ENCODE measurements around the gene LENG8. TPM values are rescaled to one million over a fixed set of nuclear protein-coding genes. Genes with fewer than 3 reads are reported as not detected.
"Not testable (repeated sequence)": the region's sequence is repeated elsewhere in the genome, so short reads cannot be mapped to it uniquely, and the experiment has no call there.

LENG8 gene
- total RNA-seq, 1 donor from 2014 or later = 193 TPM

DNA sequence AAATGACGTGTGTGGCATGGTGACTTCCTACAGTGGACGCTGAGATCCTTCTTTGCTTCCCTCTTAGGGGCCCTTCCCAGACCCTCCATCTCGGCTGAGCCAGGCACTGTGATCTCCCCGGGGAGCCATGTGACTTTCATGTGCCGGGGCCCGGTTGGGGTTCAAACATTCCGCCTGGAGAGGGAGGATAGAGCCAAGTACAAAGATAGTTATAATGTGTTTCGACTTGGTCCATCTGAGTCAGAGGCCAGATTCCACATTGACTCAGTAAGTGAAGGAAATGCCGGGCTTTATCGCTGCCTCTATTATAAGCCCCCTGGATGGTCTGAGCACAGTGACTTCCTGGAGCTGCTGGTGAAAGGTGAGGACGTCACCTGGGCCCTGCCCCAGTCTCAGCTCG lies 58.8 kb downstream of the LENG8 start:
- DNase-seq (ENCODE audit: low read depth) (no peak), FAIRE-seq (no peak)
- Mint-ChIP-seq H3K4me1 (ENCODE audit: low read depth, unreplicated experiment) (no peaks in the 10 kb centered on the region), H3K27ac (ENCODE audit: unreplicated experiment) (no peak overlapping the region), H3K36me3 (ENCODE audit: low read depth, unreplicated experiment) (no peaks in the 10 kb centered on the region), H3K9me3 (ENCODE audit: unreplicated experiment) (peaks cover 17% of the 10 kb centered on the region), H3K27me3 (ENCODE audit: low read depth, unreplicated experiment) (peaks cover 1% of the 10 kb centered on the region), H3K4me3 (ENCODE audit: unreplicated experiment) (no peak overlapping the region)
- no peak for TF ChIP-seq EZH2 (IDR thresholded peaks at IDR 0.05; ENCODE audit: insufficient read depth, low read length)
- TF ChIP-seq, protein P1, sequence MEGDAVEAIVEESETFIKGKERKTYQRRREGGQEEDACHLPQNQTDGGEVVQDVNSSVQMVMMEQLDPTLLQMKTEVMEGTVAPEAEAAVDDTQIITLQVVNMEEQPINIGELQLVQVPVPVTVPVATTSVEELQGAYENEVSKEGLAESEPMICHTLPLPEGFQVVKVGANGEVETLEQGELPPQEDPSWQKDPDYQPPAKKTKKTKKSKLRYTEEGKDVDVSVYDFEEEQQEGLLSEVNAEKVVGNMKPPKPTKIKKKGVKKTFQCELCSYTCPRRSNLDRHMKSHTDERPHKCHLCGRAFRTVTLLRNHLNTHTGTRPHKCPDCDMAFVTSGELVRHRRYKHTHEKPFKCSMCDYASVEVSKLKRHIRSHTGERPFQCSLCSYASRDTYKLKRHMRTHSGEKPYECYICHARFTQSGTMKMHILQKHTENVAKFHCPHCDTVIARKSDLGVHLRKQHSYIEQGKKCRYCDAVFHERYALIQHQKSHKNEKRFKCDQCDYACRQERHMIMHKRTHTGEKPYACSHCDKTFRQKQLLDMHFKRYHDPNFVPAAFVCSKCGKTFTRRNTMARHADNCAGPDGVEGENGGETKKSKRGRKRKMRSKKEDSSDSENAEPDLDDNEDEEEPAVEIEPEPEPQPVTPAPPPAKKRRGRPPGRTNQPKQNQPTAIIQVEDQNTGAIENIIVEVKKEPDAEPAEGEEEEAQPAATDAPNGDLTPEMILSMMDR (IDR thresholded peaks at IDR 0.05; ENCODE audit: insufficient read depth, low read depth, low read length) = no peak
- Histone ChIP-seq H3K79me2 (ENCODE audit: insufficient read depth, low read length) (no peaks in the 10 kb centered on the region), H3K4me3 (ENCODE audit: insufficient read depth, low read depth, low read length) (no peak overlapping the region), H3K27ac (ENCODE audit: low read depth, low read length) (no peak overlapping the region), H3K4me2 (ENCODE audit: low read length) (no peak overlapping the region), H3K4me1 (ENCODE audit: insufficient read depth, low read length) (no peaks in the 10 kb centered on the region), H2AFZ (ENCODE audit: low read depth, low read length) (no peak overlapping the region), H3K27me3 (ENCODE audit: insufficient read depth, low read length) (no peaks in the 10 kb centered on the region), H4K20me1 (ENCODE audit: insufficient read depth, low read length) (no peaks in the 10 kb centered on the region), H3K9ac (ENCODE audit: low read length) (no peak overlapping the region), H3K9me3 (ENCODE audit: insufficient read depth, low read depth, low read length) (no peaks in the 10 kb centered on the region), H3K36me3 (ENCODE audit: insufficient read depth, low read length) (no peaks in the 10 kb centered on the region)

DNA sequence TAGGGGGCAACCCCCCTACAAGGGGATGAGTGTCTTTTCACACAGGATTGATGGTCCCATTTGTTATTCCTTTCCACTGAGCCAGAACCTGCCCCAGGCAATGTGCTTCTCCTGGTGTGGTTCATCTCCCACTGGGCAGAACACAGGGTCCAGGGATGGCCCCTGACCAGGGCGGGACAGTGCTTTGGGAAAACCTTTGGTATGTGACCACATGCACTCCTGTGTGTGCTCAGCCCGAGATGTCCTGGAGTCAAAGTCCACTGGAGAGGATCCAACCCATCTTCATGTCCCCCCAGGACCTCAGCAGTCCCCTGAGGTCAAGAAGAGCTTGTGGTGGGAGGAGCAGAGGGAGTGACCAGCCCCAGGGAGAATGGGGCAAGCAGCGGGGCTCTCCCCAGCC lies 59.5 kb downstream of the LENG8 start:
- H3K27me3 ChIP-seq (ENCODE audit: insufficient read depth, low read length); H3K27ac ChIP-seq (ENCODE audit: low read depth, low read length); H3K4me3 Mint-ChIP-seq (ENCODE audit: unreplicated experiment); H3K4me1 Mint-ChIP-seq (ENCODE audit: low read depth, unreplicated experiment); H3K36me3 ChIP-seq (ENCODE audit: insufficient read depth, low read length); H2AFZ ChIP-seq (ENCODE audit: low read depth, low read length); H4K20me1 ChIP-seq (ENCODE audit: insufficient read depth, low read length); H3K9ac ChIP-seq (ENCODE audit: low read length); H3K36me3 Mint-ChIP-seq (ENCODE audit: low read depth, unreplicated experiment); H3K9me3 ChIP-seq (ENCODE audit: insufficient read depth, low read depth, low read length); H3K27ac Mint-ChIP-seq (ENCODE audit: unreplicated experiment); DNase-seq (ENCODE audit: low read depth); H3K27me3 Mint-ChIP-seq (ENCODE audit: low read depth, unreplicated experiment); FAIRE-seq; H3K4me3 ChIP-seq (ENCODE audit: insufficient read depth, low read depth, low read length); H3K79me2 ChIP-seq (ENCODE audit: insufficient read depth, low read length); H3K4me1 ChIP-seq (ENCODE audit: insufficient read depth, low read length); H3K4me2 ChIP-seq (ENCODE audit: low read length): not testable (repeated sequence)
- H3K9me3 Mint-ChIP-seq (ENCODE audit: unreplicated experiment) = peaks cover 17% of the 10 kb centered on the region

DNA sequence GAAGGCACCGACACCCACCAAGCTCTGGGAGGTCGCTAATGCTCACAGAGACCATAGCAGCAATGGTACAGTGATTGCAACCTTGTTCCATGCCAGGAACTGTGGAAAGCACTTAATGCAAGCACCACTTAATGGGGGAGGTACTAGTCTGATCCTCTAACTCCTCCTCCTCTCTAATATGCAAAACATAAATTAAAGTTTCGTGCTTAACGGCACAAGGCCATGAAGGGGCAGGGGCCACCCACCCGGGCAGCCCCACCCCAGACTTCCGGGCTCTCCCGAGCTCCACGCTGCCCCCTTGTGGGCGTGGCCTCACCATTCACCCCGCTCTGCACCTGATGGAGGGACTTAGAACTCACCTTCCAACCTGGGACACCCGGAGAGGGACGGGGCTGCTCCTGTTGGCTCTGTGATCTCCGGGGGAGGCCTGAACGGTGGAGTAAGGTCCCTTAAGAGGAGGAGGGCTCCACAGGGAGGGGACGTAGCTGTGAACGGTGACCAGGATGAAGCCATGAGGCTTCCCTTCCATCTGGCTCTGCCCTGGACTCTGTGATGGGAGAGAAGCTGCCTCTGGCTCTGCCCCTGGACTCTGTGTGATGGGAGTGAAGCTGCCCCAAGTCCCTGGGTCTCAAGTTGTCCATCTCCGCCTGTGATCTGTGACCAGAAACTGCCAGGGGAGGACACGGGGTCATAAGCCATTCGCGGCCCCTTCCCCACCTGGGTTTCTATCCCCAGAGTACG lies 60.4 kb downstream of the LENG8 start:
- H3K4me3 ChIP-seq (ENCODE audit: insufficient read depth, low read depth, low read length); DNase-seq (ENCODE audit: low read depth); H3K4me2 ChIP-seq (ENCODE audit: low read length); H3K36me3 ChIP-seq (ENCODE audit: insufficient read depth, low read length); H3K9me3 ChIP-seq (ENCODE audit: insufficient read depth, low read depth, low read length); FAIRE-seq; H3K79me2 ChIP-seq (ENCODE audit: insufficient read depth, low read length); H3K4me1 ChIP-seq (ENCODE audit: insufficient read depth, low read length); H3K27me3 Mint-ChIP-seq (ENCODE audit: low read depth, unreplicated experiment); H3K4me3 Mint-ChIP-seq (ENCODE audit: unreplicated experiment); H4K20me1 ChIP-seq (ENCODE audit: insufficient read depth, low read length); H3K4me1 Mint-ChIP-seq (ENCODE audit: low read depth, unreplicated experiment); H2AFZ ChIP-seq (ENCODE audit: low read depth, low read length); H3K27ac Mint-ChIP-seq (ENCODE audit: unreplicated experiment); H3K36me3 Mint-ChIP-seq (ENCODE audit: low read depth, unreplicated experiment); H3K9ac ChIP-seq (ENCODE audit: low read length); H3K27ac ChIP-seq (ENCODE audit: low read depth, low read length); H3K27me3 ChIP-seq (ENCODE audit: insufficient read depth, low read length): not testable (repeated sequence)
- H3K9me3 Mint-ChIP-seq (ENCODE audit: unreplicated experiment) = peaks cover 17% of the 10 kb centered on the region

Other genes with a start within 250 kb of the LENG8 start
- 685 and 779 TPM in 2 replicates for gene RPS9, start 248.3 kb upstream of the LENG8 start, total RNA-seq
- not detected in 2 replicates for gene LILRB3, start 226.2 kb upstream of the LENG8 start, total RNA-seq
- not detected in 2 replicates for gene LILRA6, start 206.4 kb upstream of the LENG8 start, total RNA-seq
- gene LILRB5, start 191.9 kb upstream of the LENG8 start, total RNA-seq = not detected in 2 replicates
- gene LILRB2, start 168.1 kb upstream of the LENG8 start, total RNA-seq = not detected in 2 replicates
- gene LILRA5, start 136.0 kb upstream of the LENG8 start, total RNA-seq = not detected in 2 replicates
- gene LILRA4, start 110.0 kb upstream of the LENG8 start, total RNA-seq = not detected in 2 replicates
- not detected in 2 replicates for gene LAIR1, start 84.3 kb upstream of the LENG8 start, total RNA-seq
- 8.4 and 12.6 TPM in 2 replicates for gene TTYH1, start 33.7 kb upstream of the LENG8 start, total RNA-seq
- 3.7 and 3.8 TPM in 2 replicates for gene LENG9, start 14.6 kb downstream of the LENG8 start, total RNA-seq
- 57.9 and 64.2 TPM in 2 replicates for gene CDC42EP5, start 24.1 kb downstream of the LENG8 start, total RNA-seq
- not detected in 2 replicates for gene LAIR2, start 53.6 kb downstream of the LENG8 start, total RNA-seq
- gene LILRA2, start 124.6 kb downstream of the LENG8 start, total RNA-seq = not detected in 2 replicates
- not detected in 2 replicates for gene LILRA1, start 144.4 kb downstream of the LENG8 start, total RNA-seq
- gene LILRB1, start 181.3 kb downstream of the LENG8 start, total RNA-seq = not detected in 2 replicates
- gene LILRB4, start 213.8 kb downstream of the LENG8 start, total RNA-seq = not detected in 2 replicates

All from astrocyte (in vitro differentiated cells and primary cell).